ENCODE data around the gene MAS1L. TPM values are rescaled to one million over a fixed set of nuclear protein-coding genes. Genes with fewer than 3 reads are reported as not detected.

Gene MAS1L
- total RNA-seq, 2 donors from 2014 or later, result not detected

DNA sequence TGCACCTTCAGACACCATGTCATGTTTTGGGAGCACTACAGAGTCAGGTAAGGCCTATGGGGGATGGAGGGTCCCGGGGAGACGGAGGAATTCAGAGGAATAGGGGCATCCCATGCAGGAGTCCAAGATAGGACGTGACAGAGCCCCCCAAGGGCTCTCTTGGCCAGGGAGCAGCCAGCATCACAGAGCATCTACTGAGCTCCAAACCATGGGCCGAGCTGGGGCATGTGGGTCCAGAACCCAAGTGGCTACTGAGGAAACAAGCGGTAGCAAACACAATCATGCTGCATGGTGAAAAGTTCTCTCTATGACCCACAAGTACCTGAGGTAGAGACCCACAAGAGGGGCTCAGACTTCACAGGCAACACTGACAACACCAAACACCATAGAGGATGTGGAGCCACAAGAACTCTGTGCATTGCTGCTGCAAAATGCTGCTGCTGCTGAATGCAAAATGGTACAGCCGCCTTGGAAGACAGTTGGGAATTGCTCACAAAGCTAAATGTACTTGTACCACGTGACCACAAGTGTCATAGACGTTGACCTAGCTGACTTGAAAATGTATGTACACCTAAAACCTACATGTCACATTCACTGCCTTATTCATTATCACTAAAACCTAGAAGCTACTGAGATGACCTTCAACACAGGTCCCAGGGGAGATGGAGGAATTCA lies 33.4 kb upstream of the MAS1L start:
- Mint-ChIP-seq H3K4me3 (no peak overlapping the region), H3K9me3 (no peaks in the 10 kb centered on the region), H3K36me3 (ENCODE audit: low read depth) (no peaks in the 10 kb centered on the region), H3K4me1 (peaks cover 8% of the 10 kb centered on the region), H3K27ac (no peak overlapping the region), H3K27me3 (peaks cover 10% of the 10 kb centered on the region)
- ATAC-seq (replicated peaks), result no peak

DNA sequence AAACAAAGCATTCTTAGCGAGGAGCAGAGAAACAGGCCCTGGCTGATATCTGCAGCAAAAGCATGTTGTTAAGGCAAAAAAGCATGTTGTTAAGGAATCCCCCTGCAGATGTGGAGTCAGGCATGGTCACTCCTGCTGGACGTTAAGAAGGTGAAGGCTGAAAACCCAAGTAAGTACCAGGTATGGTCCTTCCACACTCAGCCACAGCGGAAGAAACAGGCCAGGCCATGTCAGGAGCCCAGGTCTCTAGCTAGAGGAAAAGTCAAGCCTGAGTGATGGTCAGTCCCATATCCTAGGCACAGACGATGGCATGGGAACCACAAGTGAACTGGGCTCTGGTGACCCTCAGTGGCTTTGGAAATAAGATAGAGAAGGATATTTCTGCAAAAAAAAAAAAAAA lies 32.5 kb upstream of the MAS1L start:
- no peak overlapping the region for H3K4me3 Mint-ChIP-seq

DNA sequence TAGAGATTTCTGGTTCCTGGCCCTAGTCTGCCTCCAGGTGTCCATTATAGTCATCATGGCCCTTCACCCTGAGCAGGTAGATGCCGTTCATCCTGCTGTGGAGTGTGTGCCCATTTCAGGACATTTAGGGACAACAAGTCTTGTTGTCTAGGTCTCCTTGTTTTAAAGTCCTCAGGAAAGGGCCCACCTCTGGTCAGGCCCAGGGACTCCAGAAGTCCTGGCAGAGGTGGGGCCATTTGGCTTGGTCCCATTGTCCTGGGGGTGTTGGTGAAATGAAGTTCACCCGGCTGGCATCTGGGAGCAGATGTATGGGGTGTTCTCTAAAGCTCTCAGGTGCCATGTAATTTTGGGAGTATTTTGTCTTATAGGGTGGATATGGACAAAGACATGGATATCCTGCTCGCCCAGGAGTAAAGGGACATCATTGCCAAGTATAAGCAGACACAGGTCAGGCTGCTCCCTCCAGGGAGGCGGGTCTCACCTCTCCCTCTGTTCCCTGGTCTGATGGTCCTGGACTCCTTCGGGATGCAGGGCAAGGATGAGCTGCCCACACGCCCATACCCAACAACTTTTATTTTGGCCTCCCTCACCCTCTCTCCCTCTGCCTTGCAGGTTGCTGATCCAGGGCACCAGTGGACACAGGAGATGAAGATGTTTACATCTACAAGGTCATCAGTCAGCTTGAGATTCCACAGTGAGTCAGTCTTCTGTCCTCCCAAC lies 31.7 kb upstream of the MAS1L start:
- Mint-ChIP-seq H3K9me3 (no peaks in the 10 kb centered on the region), H3K36me3 (ENCODE audit: low read depth) (no peaks in the 10 kb centered on the region), H3K27ac (no peak overlapping the region), H3K4me3 (no peak overlapping the region), H3K4me1 (peaks cover 12% of the 10 kb centered on the region), H3K27me3 (peaks cover 5% of the 10 kb centered on the region)
- ATAC-seq (replicated peaks), result no peak

More for the DNA sequence above, 32.5 kb upstream of the MAS1L start:
- no peak for ATAC-seq (replicated peaks)
- peaks cover 9% of the 10 kb centered on the region for H3K27me3 Mint-ChIP-seq
- H3K36me3 Mint-ChIP-seq (ENCODE audit: low read depth), result no peaks in the 10 kb centered on the region
- peaks cover 12% of the 10 kb centered on the region for H3K4me1 Mint-ChIP-seq
- H3K27ac Mint-ChIP-seq, result no peak overlapping the region
- no peaks in the 10 kb centered on the region for H3K9me3 Mint-ChIP-seq

DNA sequence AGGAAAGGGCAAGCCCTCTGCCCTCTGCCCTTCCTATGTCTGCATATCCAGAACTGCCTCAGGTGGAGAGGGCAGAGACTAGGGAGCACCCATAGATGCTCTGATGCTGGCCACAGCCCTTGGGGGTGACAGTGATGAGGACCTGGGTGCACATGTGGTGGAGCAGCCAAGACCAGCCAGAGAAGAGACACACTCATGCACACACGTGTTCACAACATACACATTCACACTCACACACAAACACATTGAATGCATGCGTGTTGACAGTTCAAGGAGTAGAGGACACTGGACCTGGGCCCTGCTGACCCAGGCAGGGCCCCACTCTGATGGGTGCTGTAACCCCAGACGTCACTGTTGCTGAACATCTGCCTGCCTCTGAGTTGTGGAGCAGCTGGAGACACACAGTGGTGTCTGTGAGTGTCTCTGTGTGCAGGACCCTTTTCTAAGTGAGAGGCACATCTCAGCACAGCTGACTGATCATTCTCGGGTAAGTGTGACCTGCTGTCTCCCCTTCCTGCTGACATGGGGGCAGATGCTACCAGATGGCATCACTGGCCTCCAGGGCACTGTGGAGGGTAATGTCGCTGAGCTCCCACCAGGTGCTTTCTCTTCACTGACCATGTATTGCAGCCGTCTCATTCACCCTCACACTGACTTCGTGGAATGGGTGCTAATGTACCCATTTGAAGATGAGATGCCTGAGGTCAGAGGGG lies 30.1 kb upstream of the MAS1L start:
- Mint-ChIP-seq H3K9me3 (no peaks in the 10 kb centered on the region), H3K27ac (no peak overlapping the region), H3K27me3 (peaks cover 3% of the 10 kb centered on the region), H3K36me3 (ENCODE audit: low read depth) (no peaks in the 10 kb centered on the region), H3K4me3 (no peak overlapping the region), H3K4me1 (peaks cover 12% of the 10 kb centered on the region)
- ATAC-seq (replicated peaks), result no peak

DNA sequence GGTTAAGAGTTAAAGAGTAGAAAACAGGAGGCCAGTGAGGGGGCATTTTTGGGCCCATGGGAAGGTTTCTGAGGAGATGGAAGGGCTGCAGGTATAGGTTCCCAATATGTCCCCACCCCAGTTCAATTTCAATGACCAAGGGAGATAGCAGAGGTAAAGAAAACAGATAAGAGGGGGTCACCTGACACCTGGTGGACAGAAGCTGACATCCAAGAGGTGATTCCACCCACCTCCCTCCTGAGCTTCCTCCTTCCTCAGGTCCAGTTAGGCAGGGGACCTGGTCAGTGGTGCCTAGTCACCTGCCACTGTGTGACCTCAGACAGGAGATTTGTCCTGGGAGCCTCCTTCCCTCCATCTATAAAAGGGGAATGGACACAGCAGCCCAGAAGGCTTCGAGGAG lies 29.5 kb upstream of the MAS1L start:
- Mint-ChIP-seq H3K9me3 (no peaks in the 10 kb centered on the region), H3K4me3 (no peak overlapping the region), H3K36me3 (ENCODE audit: low read depth) (no peaks in the 10 kb centered on the region), H3K27ac (no peak overlapping the region), H3K27me3 (peaks cover 3% of the 10 kb centered on the region), H3K4me1 (peaks cover 12% of the 10 kb centered on the region)
- ATAC-seq (replicated peaks), result no peak

DNA sequence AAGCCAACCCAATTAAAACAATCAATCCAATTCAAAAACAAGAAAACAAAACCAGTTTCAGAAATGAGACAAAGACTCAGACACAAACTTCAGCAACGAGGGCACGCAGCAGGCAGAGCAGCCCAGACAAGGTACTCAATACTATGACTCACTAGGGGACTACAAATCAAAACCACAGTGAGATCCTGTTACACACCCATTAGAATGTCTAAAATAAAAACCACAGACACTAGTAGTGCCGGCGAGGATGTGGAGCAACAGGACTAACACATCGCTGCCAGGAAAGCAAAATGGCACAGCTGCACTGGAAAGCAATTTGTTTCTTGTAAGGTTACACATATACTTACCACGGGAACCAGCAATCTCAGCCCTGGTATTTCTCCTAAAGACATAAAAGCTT lies 28.4 kb upstream of the MAS1L start:
- peak; percentile 99 for ATAC-seq (replicated peaks)
- H3K4me1 Mint-ChIP-seq, result peaks cover 12% of the 10 kb centered on the region
- no peaks in the 10 kb centered on the region for H3K9me3 Mint-ChIP-seq
- H3K4me3 Mint-ChIP-seq, result no peak overlapping the region
- no peaks in the 10 kb centered on the region for H3K36me3 Mint-ChIP-seq (ENCODE audit: low read depth)
- no peak overlapping the region for H3K27ac Mint-ChIP-seq
- H3K27me3 Mint-ChIP-seq, result peaks cover under 1% of the 10 kb centered on the region

DNA sequence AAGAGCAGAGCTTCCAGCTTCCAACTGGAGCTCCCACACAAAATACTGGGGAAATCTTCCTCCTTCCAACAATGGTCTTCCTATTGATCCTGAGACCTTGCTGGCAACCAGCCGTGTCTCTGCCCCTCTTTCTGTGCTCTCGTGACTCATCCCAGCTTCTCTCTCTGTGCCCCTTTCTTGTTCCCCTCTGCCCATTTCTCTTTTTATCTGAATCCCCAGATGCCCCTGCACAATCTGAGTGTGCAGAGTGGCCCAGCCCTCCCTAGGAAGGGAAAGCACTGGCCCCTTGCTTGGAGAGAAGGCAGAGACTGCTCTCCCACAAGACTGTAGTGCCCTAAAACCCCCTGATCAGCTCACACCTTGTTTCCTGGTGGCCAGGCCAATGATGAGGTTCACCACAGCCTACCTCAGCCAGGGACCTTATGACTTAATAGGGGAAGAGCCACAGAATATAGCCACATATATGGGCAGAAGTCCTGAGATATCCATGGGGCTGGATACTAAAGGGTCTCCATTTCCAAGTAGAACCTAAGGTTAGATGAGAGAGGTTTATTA lies 23.1 kb upstream of the MAS1L start:
- Mint-ChIP-seq H3K36me3 (ENCODE audit: low read depth) (no peaks in the 10 kb centered on the region), H3K4me3 (no peak overlapping the region), H3K27me3 (peaks cover 5% of the 10 kb centered on the region), H3K27ac (no peak overlapping the region), H3K4me1 (peaks cover 1% of the 10 kb centered on the region), H3K9me3 (no peaks in the 10 kb centered on the region)
- no peak for ATAC-seq (replicated peaks)

DNA sequence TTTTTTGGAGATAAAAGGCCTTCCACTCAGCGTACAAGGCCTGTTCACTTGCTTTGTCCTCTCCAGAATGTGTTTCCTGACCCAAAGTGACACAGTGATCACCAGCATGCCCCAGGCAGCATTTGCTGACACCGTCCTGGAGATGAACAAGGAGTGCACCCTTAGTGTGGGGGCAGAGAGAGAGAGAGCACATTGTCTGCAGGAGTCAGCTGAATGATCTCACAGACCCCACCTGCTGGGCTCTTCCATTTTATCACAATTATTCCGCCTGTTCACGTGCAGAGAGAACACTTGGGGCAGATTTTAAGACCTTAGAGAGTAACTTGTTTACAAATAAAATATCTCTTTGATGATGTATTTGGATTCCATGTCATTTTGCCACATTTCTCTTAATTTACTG lies 22.4 kb upstream of the MAS1L start:
- H3K9me3 Mint-ChIP-seq, result no peaks in the 10 kb centered on the region
- ATAC-seq (replicated peaks), result no peak
- H3K4me3 Mint-ChIP-seq, result no peak overlapping the region
- H3K27ac Mint-ChIP-seq, result no peak overlapping the region
- H3K4me1 Mint-ChIP-seq, result no peaks in the 10 kb centered on the region
- no peaks in the 10 kb centered on the region for H3K36me3 Mint-ChIP-seq (ENCODE audit: low read depth)
- peaks cover 9% of the 10 kb centered on the region for H3K27me3 Mint-ChIP-seq

DNA sequence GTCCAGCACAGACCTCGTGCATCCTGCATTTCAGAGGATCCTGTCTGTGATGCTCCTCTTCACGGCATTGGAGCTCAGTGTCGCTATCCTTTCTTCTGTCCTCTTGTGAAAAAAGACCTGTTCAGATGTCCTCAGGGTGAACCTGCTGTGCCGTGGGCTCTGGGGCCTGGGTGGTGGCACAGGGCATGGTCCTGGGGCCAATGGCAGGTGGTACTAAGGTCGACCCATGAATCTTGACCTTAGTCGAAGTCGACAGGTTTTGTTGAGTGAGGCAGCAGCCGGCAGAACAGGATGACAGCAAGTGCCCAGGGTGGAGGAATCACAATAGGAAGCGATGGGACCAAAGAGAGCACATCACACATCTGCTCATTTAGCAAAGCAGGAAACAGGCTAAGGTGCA lies 22.0 kb upstream of the MAS1L start:
- Mint-ChIP-seq H3K27me3 (peaks cover 9% of the 10 kb centered on the region), H3K9me3 (no peaks in the 10 kb centered on the region), H3K36me3 (ENCODE audit: low read depth) (no peaks in the 10 kb centered on the region), H3K27ac (no peak overlapping the region), H3K4me3 (no peak overlapping the region), H3K4me1 (no peaks in the 10 kb centered on the region)
- no peak for ATAC-seq (replicated peaks)

DNA sequence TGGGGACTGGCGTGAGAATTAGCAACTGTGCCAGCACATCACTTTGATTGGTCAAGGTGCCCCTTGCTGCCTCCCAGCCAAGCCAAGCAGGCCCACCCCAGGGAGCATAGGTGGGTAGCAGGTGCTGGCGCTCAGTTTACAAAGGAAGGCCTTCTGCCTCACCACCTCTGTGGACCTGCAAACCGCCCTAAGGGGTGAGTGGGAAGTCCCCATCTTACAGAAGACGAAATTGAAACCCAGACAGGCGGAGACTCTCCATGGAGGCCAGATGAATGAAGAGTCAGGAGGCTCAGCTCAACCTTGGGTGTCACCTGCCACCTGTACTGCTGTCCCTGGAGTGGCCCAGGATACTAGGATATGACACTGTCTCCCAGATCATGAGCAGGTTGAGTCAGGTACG lies 21.5 kb upstream of the MAS1L start:
- Mint-ChIP-seq H3K4me3 (no peak overlapping the region), H3K27me3 (peaks cover 9% of the 10 kb centered on the region), H3K4me1 (no peaks in the 10 kb centered on the region), H3K9me3 (no peaks in the 10 kb centered on the region), H3K27ac (no peak overlapping the region), H3K36me3 (ENCODE audit: low read depth) (no peaks in the 10 kb centered on the region)
- peak; percentile 52 for ATAC-seq (replicated peaks)

DNA sequence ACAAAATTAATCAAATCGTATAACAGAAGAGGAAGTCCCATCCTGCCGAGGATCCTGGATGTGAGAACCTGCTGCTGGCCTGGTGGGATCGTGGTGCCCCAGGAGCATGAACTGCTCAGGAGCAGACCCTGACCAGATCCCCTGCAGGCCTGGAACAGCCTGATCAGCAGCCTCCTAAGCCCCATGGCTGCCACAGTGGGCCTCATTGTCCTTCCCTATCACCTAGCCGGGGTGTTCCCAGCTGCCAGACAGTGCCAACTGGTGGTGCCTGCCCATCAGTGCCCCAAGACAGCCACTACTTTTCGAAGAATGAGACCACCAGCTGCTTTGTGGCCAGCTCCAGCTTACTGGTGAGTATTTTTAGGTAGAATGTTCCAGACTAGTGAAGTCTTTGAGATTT lies 19.6 kb upstream of the MAS1L start:
- peaks cover 14% of the 10 kb centered on the region for H3K27me3 Mint-ChIP-seq
- no peak overlapping the region for H3K27ac Mint-ChIP-seq
- no peaks in the 10 kb centered on the region for H3K36me3 Mint-ChIP-seq (ENCODE audit: low read depth)
- ATAC-seq (replicated peaks), result no peak
- no peak overlapping the region for H3K4me3 Mint-ChIP-seq
- no peaks in the 10 kb centered on the region for H3K4me1 Mint-ChIP-seq
- no peaks in the 10 kb centered on the region for H3K9me3 Mint-ChIP-seq

DNA sequence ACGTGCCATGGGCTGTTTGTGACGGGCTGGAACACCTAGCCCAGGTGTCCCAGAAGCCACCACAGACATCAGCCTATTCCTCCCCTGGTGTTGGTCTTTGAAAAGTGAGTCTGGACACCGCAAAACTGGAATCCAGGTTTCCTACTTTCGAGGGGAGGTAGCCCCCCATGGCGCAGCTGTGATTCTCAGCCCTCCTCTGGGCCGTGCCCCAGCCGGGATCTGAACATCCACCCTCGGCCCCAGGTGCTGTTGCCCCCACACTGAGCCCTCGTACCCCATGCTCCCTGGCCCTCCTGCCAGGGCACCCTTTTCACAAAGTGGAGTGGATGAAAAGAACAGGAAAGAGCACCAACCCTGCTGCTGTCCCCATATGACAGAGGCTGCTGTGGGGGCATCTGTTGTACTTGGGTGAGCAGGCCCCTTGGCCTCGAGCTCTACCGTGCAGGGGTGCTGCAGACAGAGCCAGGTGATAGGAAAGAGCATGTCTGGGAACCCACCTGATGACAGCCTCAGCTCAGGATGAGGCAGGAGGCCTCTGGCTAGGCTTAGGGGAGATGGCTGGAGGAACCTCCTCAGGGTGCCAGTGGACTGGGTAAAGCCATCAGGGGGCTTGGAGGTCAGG lies 18.8 kb upstream of the MAS1L start:
- no peaks in the 10 kb centered on the region for H3K9me3 Mint-ChIP-seq
- no peak for ATAC-seq (replicated peaks)
- H3K27ac Mint-ChIP-seq, result no peak overlapping the region
- no peaks in the 10 kb centered on the region for H3K36me3 Mint-ChIP-seq (ENCODE audit: low read depth)
- H3K4me3 Mint-ChIP-seq, result no peak overlapping the region
- H3K4me1 Mint-ChIP-seq, result no peaks in the 10 kb centered on the region
- peaks cover 14% of the 10 kb centered on the region for H3K27me3 Mint-ChIP-seq

DNA sequence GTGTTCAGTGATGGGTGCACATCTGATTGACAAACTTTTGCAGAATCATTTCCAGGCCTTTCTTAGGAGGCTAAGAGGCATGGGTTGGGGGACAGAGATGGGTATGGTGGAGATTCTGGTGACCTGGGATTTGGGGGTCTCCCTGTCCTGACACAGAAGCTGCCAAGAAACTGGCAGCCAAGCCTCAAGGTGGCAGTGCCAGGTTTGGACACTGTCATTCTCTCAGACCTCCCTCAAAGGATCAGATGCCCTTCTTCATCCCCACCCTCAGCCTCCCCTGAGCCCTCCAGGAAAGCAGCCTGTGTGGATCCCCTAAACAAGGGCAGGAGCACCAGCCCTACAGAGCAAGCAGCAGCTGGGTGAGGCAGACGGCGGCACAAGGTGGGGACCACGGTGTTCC lies 18.1 kb upstream of the MAS1L start:
- Mint-ChIP-seq H3K9me3 (no peaks in the 10 kb centered on the region), H3K4me3 (no peak overlapping the region), H3K36me3 (ENCODE audit: low read depth) (no peaks in the 10 kb centered on the region), H3K27ac (no peak overlapping the region), H3K27me3 (peaks cover 14% of the 10 kb centered on the region), H3K4me1 (no peaks in the 10 kb centered on the region)
- no peak for ATAC-seq (replicated peaks)

DNA sequence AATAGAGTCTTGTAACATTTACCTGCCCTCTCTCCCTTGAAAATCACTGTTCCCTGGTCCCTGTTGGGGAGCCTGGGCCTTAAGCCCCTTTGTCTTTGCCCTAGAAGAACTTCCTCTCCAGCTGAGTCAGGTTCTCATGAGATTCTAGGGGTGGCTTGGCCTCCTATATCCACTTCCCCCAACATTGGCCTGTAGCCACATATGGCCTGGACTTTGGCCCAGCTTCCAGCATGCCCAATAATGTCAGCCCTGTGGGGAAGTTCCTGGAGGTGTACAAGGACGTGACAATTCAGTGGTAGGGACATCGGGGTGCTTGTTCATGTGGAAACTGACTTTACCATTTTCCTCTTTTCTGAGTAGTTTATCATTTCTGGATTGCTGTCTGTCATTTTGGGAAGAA lies 17.2 kb upstream of the MAS1L start:
- Mint-ChIP-seq H3K4me1 (no peaks in the 10 kb centered on the region), H3K27ac (no peak overlapping the region), H3K9me3 (no peaks in the 10 kb centered on the region), H3K36me3 (ENCODE audit: low read depth) (no peaks in the 10 kb centered on the region), H3K4me3 (no peak overlapping the region), H3K27me3 (peaks cover 17% of the 10 kb centered on the region)
- no peak for ATAC-seq (replicated peaks)

Data from activated T-helper 17 cell treated with anti-CD3 and anti-CD28 coated beads, Interleukin-2, amount 50 U/mL, for 72 hours (primary cell).